SK-N-MC (cell line): ENCODE results near the gene ELOVL7.

Experiments used
- EZH2 ChIP-seq: fragments of 200-600 bp; sonication (generic); IDR thresholded peaks from one replicate; pipeline ENCODE4 v1.6.1; 2017; ENCODE audit warnings: antibody characterized with exemption
- FOXP2 ChIP-seq: optimal IDR thresholded peaks from 2 replicates; pipeline ENCODE3; 2011; ENCODE audit warnings: mild to moderate bottlenecking, moderate library complexity; ENCODE audit not compliant: insufficient read depth; ENCODE audit errors: extremely low read length, control extremely low read depth
- POLR2AphosphoS5 ChIP-seq: IDR thresholded peaks from 2 replicates; pipeline ENCODE4 v1.6.1; 2012; ENCODE audit warnings: mild to moderate bottlenecking, low read depth, low read length, borderline replicate concordance

- TF ChIP-seq EZH2 = no peak
- no peak for TF ChIP-seq POLR2AphosphoS5
- TF ChIP-seq FOXP2 = no peak
These were observed 33.5 kb downstream of the ELOVL7 start for GRCh38 chr5:60810438-60811085.
